GM18498 (cell line): Measurements from ENCODE around the gene TSFM.
A peak's percentile ranks its signal among the peaks of the same experiment; 100 is the strongest.

Source experiments
- ATAC-seq: cut with Tn5 transposase; IDR thresholded peaks from one replicate; pipeline ENCODE4 v1.9.1; 2021; ENCODE audit warnings: mild to moderate bottlenecking, moderate library complexity; ENCODE audit not compliant: unreplicated experiment

TSFM gene

GRCh38 chr12:57777911-57778310 is 4.7 kb upstream of the TSFM start:
- ATAC-seq: no peak

GRCh38 chr12:57779736-57780135 is 2.9 kb upstream of the TSFM start:
- no peak for ATAC-seq

- ATAC-seq: no peak
Measured at GRCh38 chr12:57780284-57780897, 2.2 kb upstream of the TSFM start.

DNA sequence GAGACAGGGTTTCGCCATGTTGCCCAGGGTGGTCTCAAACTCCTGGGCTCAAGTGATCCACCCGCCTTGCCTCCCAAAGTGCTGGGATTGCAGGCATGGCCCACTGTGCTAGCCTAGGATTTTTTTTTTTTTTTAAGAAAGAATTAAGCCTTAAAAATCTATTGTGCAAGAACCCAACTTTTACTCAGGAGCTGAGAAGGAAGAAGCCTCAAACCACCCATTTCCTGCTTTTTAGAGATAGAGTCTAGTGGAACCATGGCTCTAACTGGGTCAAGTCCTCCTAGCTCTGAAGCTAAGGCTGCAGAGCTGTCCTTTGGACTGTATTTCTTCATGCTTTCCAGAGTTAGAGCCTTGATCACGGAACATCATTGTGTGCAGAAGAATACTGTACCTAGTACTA is 1.3 kb upstream of the TSFM start:
- no peak for ATAC-seq

GRCh38 chr12:57781801-57782200 is 786 bp upstream of the TSFM start:
- no peak for ATAC-seq

GRCh38 chr12:57782243-57782607 is 362 bp upstream of the TSFM start:
- peak; percentile 5 for ATAC-seq

- no peak for ATAC-seq
Measured at GRCh38 chr12:57783466-57783801, 847 bp downstream of the TSFM start.

DNA sequence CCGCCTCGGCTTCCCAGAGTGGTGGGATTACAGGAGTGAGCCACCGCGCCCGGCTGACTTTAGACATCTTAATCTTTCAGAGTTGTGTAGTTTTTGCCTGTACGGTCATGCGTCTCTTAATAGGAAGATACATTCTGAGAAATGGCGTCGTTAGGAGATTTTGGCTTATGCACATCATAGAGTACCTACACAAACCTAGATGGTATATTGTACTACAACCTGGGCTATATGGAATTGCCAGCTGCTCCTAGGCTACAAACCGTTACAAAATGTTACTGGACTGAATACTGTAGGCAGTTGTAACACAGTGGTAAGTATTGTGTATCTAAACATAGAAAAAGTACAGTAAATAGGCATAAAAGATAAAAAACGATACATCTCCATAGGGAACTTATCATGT is 1.3 kb downstream of the TSFM start:
- no peak for ATAC-seq

DNA sequence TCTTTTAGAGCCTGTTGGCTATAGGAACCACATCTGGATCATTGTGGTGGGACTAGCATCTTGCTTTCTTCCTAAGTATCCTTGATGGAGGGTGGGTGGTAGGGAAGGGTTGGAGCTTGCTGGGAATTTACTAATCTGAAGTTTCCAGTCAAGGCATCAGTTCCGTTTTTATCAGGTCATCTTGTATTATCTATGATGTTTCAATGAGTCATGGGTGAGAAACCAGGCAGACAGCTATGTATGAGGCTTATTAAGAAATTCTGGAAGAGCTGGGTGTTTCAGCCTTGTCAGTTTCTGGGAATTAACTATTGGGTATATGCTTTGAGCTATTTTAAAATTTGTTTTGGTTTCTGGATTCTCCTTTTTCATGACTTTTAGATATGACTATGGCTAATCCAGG is 11.3 kb downstream of the TSFM start:
- ATAC-seq: no peak

DNA sequence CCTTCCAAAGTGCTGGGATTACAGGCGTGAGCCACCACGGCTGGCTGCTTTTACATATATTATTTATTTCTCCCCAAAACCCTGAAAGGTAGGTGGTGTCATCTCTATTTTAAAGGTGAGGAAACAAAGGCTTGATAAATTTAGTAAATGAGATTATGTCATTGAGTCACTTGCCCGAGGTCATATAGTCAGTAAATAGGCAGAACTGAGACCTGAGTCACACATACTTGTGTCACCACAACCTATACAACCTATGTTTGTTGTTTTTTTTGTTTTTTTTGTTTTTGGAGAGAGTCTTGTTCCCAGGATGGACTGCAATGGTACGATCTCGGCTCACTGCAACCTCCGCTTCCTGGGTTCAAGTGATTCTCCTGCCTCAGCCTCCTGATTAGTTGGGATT is 12.8 kb downstream of the TSFM start:
- no peak for ATAC-seq

- ATAC-seq: no peak
Measured at GRCh38 chr12:57796996-57797395, 14.4 kb downstream of the TSFM start.

- no peak for ATAC-seq
Measured at GRCh38 chr12:57797933-57798332, 15.3 kb downstream of the TSFM start.

DNA sequence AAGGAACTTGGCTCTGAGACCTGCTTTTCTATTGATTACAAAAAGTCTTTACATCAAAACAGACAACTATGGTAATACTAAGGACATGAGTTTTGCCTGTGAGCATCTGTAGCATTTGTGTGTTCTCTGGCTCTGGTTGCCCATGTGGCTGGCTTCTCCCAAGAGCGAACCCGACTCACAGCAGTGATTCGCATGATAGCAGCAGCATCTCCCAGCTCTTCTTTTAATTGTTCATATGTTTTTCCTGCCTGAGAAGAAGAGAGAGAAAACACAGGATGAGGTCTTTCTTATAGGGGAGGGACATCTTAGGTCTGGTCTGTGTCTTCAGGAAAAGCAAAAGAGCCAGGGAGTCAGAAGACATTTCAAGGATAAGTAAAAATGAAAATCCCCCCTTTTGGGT is 18.4 kb downstream of the TSFM start:
- ATAC-seq: no peak

GRCh38 chr12:57802607-57803006 is 20.0 kb downstream of the TSFM start:
- no peak for ATAC-seq

DNA sequence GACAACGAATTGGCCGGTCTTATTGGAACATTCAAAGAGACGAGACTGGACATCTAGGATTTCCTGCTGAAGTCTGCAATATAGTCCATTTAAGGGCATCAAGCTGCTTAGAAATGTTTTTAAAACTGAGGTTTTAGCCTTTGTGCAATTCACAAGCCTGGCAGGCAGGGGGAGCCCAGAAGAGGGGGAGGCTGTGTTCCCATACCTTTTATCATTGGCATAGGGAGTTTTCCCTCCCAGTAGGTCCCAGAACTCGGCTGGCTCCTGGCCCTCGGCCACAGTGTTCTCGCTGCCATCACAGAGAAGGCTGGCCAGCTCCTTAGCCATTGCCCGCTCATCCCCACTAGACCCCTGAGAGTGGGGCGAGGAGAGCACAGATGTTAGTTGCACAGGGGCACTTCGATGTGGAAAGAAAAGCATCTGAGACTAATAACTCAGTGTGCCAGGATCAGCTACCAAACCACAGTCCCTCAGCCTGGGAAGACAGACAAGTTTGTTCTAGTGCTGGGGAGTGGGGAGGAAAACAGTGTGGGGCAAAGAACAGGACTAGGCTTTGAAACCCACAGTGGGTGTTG is 20.8 kb downstream of the TSFM start:
- no peak for ATAC-seq

GRCh38 chr12:57806677-57807076 is 24.1 kb downstream of the TSFM start:
- no peak for ATAC-seq

- ATAC-seq: no peak
Measured at GRCh38 chr12:57807285-57807684, 24.7 kb downstream of the TSFM start.

- ATAC-seq: no peak
Measured at GRCh38 chr12:57808351-57808750, 25.8 kb downstream of the TSFM start.

- no peak for ATAC-seq
Measured at GRCh38 chr12:57809425-57809824, 26.8 kb downstream of the TSFM start.

DNA sequence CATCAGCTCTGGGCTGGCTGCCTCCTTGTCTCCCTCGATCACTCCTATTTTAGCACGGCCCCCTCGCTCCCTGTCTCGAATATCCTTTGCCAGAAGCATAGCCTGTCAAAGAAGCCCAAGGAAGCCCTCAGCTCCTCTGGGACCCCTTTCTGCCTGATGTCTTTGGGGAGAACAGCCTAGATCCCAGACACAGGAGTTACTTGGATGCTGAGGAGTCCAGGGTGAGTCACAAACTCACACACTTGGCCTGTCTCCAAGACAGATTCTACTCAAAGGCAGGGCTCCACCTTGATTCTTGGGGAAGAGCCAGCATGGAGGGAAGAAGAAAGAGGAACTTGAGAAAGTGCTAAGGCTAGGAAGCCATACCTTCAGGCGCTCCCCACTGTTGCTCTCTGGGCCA is 27.9 kb downstream of the TSFM start:
- ATAC-seq: no peak

DNA sequence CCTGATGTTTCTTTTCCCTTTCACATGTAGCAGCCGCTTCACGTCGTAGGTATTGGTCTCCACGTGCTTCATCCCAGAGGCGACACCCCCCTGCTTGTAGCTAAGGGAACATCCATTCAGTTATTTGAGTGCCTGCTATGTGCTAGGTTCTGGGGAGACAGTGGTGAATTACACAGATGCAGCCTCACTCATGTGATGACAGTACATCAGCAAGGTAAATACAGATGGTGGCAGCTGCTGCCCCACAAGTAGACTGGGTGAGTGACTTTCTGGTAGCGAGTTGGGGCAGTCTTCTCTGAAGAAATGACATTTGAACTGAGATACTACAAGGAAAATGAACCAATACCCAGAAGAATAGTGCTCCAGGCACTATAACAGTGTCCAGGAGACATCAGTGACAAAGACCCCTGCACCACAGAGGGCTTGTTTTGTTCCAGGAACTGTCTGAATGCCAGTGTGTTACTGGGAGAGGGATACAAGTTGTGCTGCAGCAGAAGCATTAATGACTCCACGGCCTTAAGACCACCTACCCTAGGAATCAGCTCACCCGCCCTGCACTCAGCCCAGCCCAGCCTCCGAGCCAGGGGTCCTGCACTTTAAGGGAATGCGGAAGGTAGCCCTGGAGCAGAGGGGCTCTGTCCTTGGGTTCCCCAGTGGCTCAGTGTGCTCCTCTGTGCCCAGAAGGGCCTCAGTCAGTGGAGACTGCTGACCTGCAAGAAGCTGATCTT is 28.6 kb downstream of the TSFM start:
- ATAC-seq: no peak

DNA sequence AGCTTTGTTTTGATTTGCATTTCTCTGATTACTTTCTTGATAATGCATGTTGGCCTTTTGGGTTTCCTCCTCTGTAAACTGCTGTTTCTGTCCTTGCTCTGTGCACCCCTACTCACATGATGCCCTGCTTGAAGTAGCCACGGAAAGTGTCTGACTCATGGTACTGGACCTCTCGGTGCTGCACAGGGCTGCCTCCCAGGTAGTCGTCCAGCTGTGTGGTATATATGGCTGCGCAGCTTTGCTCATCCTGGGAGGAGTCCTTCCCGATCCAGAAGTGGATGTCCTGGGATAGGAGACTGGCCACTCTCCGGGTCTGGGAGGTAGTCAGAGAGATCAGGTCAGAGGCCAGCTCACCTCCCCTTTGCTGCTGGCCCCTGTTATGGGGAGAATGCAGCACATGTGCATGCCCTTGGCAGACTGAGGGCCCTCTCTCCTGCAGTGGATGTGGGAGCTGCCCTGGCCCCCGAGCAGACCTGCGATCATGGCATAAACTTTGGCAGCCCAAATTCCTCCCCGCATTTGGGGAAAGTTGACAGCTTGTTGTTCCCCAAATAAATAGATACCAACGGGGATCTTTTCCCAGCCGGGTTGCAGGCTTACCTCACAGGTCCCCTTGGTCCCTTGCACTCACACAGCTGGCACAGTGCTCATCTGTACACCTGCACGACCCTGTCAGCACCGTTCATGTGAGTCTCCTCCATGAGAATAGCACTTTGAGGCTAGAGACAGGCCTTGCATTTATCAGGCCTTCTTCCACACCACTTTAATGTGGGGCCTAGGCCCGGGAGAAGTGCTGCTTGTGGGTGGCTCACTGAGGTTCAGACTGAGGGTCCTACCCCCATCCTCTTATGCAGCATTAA is 30.8 kb downstream of the TSFM start:
- no peak for ATAC-seq
